ENCODE measurements around the gene KIF26B.

GRCh38 chr1:245217853-245218608 is 63.2 kb downstream of the KIF26B start:
- TF ChIP-seq, protein P1, sequence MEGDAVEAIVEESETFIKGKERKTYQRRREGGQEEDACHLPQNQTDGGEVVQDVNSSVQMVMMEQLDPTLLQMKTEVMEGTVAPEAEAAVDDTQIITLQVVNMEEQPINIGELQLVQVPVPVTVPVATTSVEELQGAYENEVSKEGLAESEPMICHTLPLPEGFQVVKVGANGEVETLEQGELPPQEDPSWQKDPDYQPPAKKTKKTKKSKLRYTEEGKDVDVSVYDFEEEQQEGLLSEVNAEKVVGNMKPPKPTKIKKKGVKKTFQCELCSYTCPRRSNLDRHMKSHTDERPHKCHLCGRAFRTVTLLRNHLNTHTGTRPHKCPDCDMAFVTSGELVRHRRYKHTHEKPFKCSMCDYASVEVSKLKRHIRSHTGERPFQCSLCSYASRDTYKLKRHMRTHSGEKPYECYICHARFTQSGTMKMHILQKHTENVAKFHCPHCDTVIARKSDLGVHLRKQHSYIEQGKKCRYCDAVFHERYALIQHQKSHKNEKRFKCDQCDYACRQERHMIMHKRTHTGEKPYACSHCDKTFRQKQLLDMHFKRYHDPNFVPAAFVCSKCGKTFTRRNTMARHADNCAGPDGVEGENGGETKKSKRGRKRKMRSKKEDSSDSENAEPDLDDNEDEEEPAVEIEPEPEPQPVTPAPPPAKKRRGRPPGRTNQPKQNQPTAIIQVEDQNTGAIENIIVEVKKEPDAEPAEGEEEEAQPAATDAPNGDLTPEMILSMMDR (IDR thresholded peaks at IDR 0.05; ENCODE audit: low read length): no peak
- TF ChIP-seq EZH2 (IDR thresholded peaks at IDR 0.05; ENCODE audit: borderline replicate concordance, low read length): no peak
